Breast epithelium (tissue), 3 donors: ENCODE results near the gene BMP7.

ENCODE experiments used
- CTCF ChIP-seq, 3 donors: fragments of 450-650 bp; IDR thresholded peaks; one replicate each; pipeline ENCODE4 v1.5.1; 2016 to 2017; ENCODE audit warnings: antibody characterized with exemption in 3 of 3, mild to moderate bottlenecking in 3 of 3, moderate library complexity in 3 of 3
- POLR2A ChIP-seq: fragments of 450-650 bp; IDR thresholded peaks from one replicate; pipeline ENCODE4 v1.6.1; 2016; ENCODE audit warnings: antibody characterized with exemption, mild to moderate bottlenecking, moderate library complexity
- POLR2AphosphoS5 ChIP-seq, 3 donors: sonication (generic); formaldehyde crosslinking; IDR thresholded peaks; one replicate each; pipeline ENCODE4 v1.6.1; 2017; ENCODE audit warnings: antibody characterized with exemption in 3 of 3

GRCh38 chr20:57268399-57269076 lies 2.1 kb upstream of the BMP7 start:
- TF ChIP-seq CTCF (IDR thresholded peaks at IDR 0.05) (no peak), POLR2A (no peak), POLR2AphosphoS5 (IDR thresholded peaks at IDR 0.05) (no peak)
